PC-9 (cell line): ENCODE results near the gene FAH. TPM values are rescaled to one million over a fixed set of nuclear protein-coding genes. Genes with fewer than 3 reads are reported as not detected.

Source experiments
- BruUV-seq: library from RNA; stranded (reverse); fragments of 400-500 nt; replicated peaks from 2 replicates; lab custom pipeline; 2021; lab: Mats Ljungman, UMichigan
- CTCF ChIA-PET: fragments of 300-600 bp; sonication (Branson Sonifier 250); formaldehyde crosslinking; loops from one replicate; lab custom pipeline; 2022; ENCODE audit warnings: antibody characterized with exemption; lab: Charles Lee
- POLR2A ChIA-PET: fragments of 300-600 bp; sonication (Branson Sonifier 250); formaldehyde crosslinking; loops from one replicate; lab custom pipeline; 2022; ENCODE audit warnings: antibody characterized with exemption; ENCODE audit not compliant: unreplicated experiment; lab: Charles Lee
- DNase-seq, 2 experiments: peaks; one replicate each; pipeline versions ENCODE4 v3.0.0 to v3.0.0-alpha.2; 2015 to 2022; ENCODE audit warnings: mixed read lengths in 1 of 2
- H2AFZ ChIP-seq: fragments of 200-600 bp; sonication (generic); 2 replicates; pipeline ENCODE4 v1.8.1; 2017; ENCODE audit warnings: antibody characterized with exemption
- H3F3A ChIP-seq: fragments of 200-600 bp; sonication (generic); 2 replicates; pipeline ENCODE4 v1.8.1; 2017; ENCODE audit warnings: antibody characterized with exemption, mild to moderate bottlenecking, low read depth; ENCODE audit not compliant: insufficient read depth
- H3K27ac ChIP-seq: fragments of 200-600 bp; sonication (generic); 2 replicates; pipeline ENCODE4 v1.6.1; 2016; ENCODE audit warnings: mixed run types
- H3K27me3 ChIP-seq: fragments of 200-600 bp; sonication (generic); 2 replicates; pipeline ENCODE4 v1.6.1; 2016; ENCODE audit warnings: low read depth, mixed run types; ENCODE audit not compliant: insufficient read depth
- H3K36me3 ChIP-seq: fragments of 200-600 bp; sonication (generic); 2 replicates; pipeline ENCODE4 v1.6.1; 2016; ENCODE audit warnings: low read depth, mixed run types
- H3K4me1 ChIP-seq: fragments of 200-600 bp; sonication (generic); replicated peaks from 2 replicates; pipeline ENCODE4 v1.6.1; 2016; ENCODE audit warnings: mixed run types; ENCODE audit not compliant: insufficient read depth
- H3K4me2 ChIP-seq: fragments of 200-600 bp; sonication (generic); 2 replicates; pipeline ENCODE4 v1.6.1; 2017; ENCODE audit warnings: mixed run types
- H3K4me3 ChIP-seq: fragments of 200-600 bp; sonication (generic); 2 replicates; pipeline ENCODE4 v1.6.1; 2016; ENCODE audit warnings: mixed run types
- H3K79me2 ChIP-seq: fragments of 200-600 bp; sonication (generic); 2 replicates; pipeline ENCODE4 v1.6.1; 2017; ENCODE audit warnings: low read depth, mixed run types
- H3K9me2 ChIP-seq: fragments of 200-600 bp; sonication (generic); 2 replicates; pipeline ENCODE4 v1.8.1; 2017; ENCODE audit warnings: mild to moderate bottlenecking; ENCODE audit not compliant: insufficient read depth
- H3K9me3 ChIP-seq: fragments of 200-600 bp; sonication (generic); 2 replicates; pipeline ENCODE4 v1.8.1; 2016; ENCODE audit warnings: low read depth; ENCODE audit not compliant: insufficient read depth
- H4K20me1 ChIP-seq: fragments of 200-600 bp; sonication (generic); 2 replicates; pipeline ENCODE4 v1.8.1; 2017; ENCODE audit not compliant: insufficient read depth
- EZH2 ChIP-seq: fragments of 200-600 bp; sonication (generic); IDR thresholded peaks from 2 replicates; pipeline ENCODE4 v1.8.0; 2017; ENCODE audit warnings: antibody characterized with exemption, low read depth
- intact Hi-C: fragments of 100-400 bp; cut with micrococcal nuclease; formaldehyde crosslinking; loops from one replicate; pipeline ENCODE4 v1.10.0; 2022; ENCODE audit not compliant: unreplicated experiment
- total RNA-seq: library from RNA; stranded (reverse); gene quantifications from 2 replicates; pipeline ENCODE4 v1.2.3, GENCODE V29; 2021
- TF ChIP-seq, protein P1 (sequence below): fragments of 200-600 bp; sonication (generic); conservative IDR thresholded peaks from 2 replicates; pipeline ENCODE4 v1.6.1; 2017; ENCODE audit warnings: mixed run types, antibody characterized with exemption, mild to moderate bottlenecking, moderate library complexity

Gene FAH
- total RNA-seq, 1 experiment from 2014 or later = 75.5 TPM

DNA sequence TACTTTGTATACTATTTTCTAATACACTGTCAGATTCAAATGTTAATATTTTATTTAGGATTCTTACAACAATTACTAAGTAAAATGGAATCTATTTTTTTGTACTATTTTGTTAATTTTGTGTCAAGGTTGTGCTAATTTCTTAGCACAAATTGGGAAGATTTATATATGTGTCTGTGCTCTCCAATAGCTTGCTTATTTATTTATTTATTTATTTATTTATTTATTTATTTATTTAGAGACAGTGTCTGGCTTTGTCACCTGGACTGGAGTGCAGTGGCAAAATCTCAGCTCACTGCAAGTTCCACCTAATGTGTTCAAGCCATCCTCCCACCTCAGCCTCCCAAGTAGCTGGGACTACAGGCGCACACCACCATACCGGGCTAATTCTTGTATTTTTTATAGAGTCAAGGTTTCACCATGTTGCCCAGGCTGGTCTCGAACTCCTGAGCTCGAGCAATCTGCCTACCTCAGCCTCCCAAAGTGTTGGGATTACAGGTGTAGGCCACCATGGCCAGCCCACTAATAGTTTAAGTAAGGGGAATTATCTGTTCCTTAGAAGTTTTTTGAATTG, 64.6 kb downstream of the FAH start:
- Histone ChIP-seq H3K4me3 (no peak overlapping the region), H3F3A (no peaks in the 10 kb centered on the region), H3K79me2 (no peaks in the 10 kb centered on the region), H3K9me3 (no peaks in the 10 kb centered on the region), H3K4me2 (no peak overlapping the region), H3K27ac (no peak overlapping the region), H4K20me1 (no peaks in the 10 kb centered on the region), H3K9me2 (no peaks in the 10 kb centered on the region; the same call in 1 of the 2 replicates), H3K4me1 (no peaks in the 10 kb centered on the region), H3K27me3 (no peaks in the 10 kb centered on the region), H2AFZ (no peak overlapping the region), H3K36me3 (no peaks in the 10 kb centered on the region)
- intact Hi-C loops = no loop called here
- POLR2A ChIA-PET = no interaction called here
- CTCF ChIA-PET = no interaction called here
- DNase-seq = no peak
- BruUV-seq = no TSS peak
- TF ChIP-seq EZH2 = no peak

DNA sequence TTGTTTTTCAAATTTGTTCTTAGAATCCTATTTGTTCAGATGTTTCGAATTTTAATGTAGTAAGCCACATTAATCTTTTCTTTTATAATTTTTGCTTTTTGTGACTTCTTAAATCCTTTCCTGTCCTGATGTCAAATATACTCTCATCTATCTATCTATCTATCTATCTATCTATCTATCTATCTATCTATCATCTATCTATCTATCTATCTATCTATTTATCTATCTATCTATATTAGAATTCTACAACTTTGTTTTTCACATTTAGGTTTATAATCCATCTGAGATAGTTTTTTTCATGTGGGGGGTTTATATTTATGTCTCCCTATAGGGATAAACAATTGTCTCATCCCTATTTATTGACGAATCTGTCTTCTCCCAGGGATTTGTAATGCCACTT, 67.2 kb downstream of the FAH start:
- no peaks in the 10 kb centered on the region for H3K36me3 ChIP-seq
- H3K79me2 ChIP-seq = no peaks in the 10 kb centered on the region
- intact Hi-C loops = no loop called here
- TF ChIP-seq, protein P1, sequence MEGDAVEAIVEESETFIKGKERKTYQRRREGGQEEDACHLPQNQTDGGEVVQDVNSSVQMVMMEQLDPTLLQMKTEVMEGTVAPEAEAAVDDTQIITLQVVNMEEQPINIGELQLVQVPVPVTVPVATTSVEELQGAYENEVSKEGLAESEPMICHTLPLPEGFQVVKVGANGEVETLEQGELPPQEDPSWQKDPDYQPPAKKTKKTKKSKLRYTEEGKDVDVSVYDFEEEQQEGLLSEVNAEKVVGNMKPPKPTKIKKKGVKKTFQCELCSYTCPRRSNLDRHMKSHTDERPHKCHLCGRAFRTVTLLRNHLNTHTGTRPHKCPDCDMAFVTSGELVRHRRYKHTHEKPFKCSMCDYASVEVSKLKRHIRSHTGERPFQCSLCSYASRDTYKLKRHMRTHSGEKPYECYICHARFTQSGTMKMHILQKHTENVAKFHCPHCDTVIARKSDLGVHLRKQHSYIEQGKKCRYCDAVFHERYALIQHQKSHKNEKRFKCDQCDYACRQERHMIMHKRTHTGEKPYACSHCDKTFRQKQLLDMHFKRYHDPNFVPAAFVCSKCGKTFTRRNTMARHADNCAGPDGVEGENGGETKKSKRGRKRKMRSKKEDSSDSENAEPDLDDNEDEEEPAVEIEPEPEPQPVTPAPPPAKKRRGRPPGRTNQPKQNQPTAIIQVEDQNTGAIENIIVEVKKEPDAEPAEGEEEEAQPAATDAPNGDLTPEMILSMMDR = no peak
- TF ChIP-seq EZH2 = no peak
- no peak overlapping the region for H3K4me3 ChIP-seq
- DNase-seq = no peak
- CTCF ChIA-PET = no interaction called here
- no peaks in the 10 kb centered on the region for H3K27me3 ChIP-seq
- no peaks in the 10 kb centered on the region for H3K4me1 ChIP-seq
- H3K9me3 ChIP-seq = no peaks in the 10 kb centered on the region
- no peaks in the 10 kb centered on the region; the same call in none of the 2 replicates for H3K9me2 ChIP-seq
- no peaks in the 10 kb centered on the region for H4K20me1 ChIP-seq
- POLR2A ChIA-PET = no interaction called here
- no peak overlapping the region for H3K4me2 ChIP-seq
- H3F3A ChIP-seq = no peaks in the 10 kb centered on the region
- no TSS peak for BruUV-seq
- H3K27ac ChIP-seq = no peak overlapping the region
- H2AFZ ChIP-seq = no peak overlapping the region

DNA sequence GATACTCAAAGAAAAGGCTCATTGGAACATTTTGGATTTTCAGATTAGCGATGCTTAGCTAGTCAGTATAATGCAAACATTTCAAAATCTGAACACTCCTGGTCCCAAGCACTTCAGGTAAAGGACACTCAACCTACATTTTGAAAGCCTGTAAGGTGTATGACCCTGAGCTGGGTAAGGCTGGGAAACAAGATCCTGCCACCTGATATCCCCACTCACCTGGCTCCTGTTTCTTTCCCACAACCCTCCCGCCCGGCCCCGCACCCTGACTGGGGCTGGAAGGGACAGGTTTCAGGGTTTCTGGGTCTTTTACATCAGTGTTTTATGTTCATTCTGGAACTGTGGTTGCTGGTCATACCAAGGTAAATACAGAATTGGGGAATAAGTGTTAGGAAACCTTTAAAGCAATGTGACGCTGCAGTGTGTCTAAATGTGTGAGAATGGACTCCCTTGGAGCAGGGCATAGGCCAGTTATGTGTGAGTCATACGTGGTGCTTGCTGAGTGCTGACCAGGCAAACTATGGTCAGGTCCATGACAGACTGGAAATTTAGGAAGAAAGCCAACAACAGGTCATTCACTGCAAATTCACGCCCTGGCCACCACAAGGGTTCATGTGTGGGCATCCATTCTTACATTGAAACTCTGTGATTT, 76.3 kb downstream of the FAH start:
- TF ChIP-seq, protein P1 = no peak
- TF ChIP-seq EZH2 = no peak
- Histone ChIP-seq H3K4me2 (no peak overlapping the region), H3K9me3 (no peaks in the 10 kb centered on the region), H3K27me3 (0 out of 2 replicates have a peak, but pooled peaks cover 4% of the 10 kb centered on the region), H3K9me2 (no peaks in the 10 kb centered on the region; the same call in 1 of the 2 replicates), H3K27ac (no peak overlapping the region), H3F3A (no peaks in the 10 kb centered on the region), H3K4me1 (no peaks in the 10 kb centered on the region), H3K79me2 (no peaks in the 10 kb centered on the region), H2AFZ (no peak overlapping the region), H4K20me1 (no peaks in the 10 kb centered on the region), H3K4me3 (no peak overlapping the region), H3K36me3 (no peaks in the 10 kb centered on the region)
- ChIA-PET POLR2A (no interaction called here), CTCF (no interaction called here)
- BruUV-seq = no TSS peak
- no peak for DNase-seq
- intact Hi-C loops = no loop called here
